Measurements from ENCODE around the gene NFATC1. TPM values are rescaled to one million over a fixed set of nuclear protein-coding genes. Genes with fewer than 3 reads are reported as not detected.

Gene NFATC1
- total RNA-seq, 4 donors from 2014 or later = 13.1 to 21.3 (median 16.2) TPM

GRCh38 chr18:79404567-79404910 is 8.8 kb downstream of the NFATC1 start:
- H3K27ac ChIP-seq = peak overlapping the region in 2 of 4 donors; percentile 86 to 95
- H3K4me3 ChIP-seq = no peak overlapping the region
- ATAC-seq = no peak
- peaks cover 0 to 6% of the 10 kb centered on the region in 2 donors for H3K36me3 ChIP-seq
- 89 to 100% methylated on average over 2 to 3 of the region's 12 CpGs for WGBS, 2 donors (ENCODE audit: low coverage in 1 of 2)
- no peaks in the 10 kb centered on the region for H3K27me3 ChIP-seq
- H3K4me1 ChIP-seq = peaks cover 0 to 57% (median 20%) of the 10 kb centered on the region in 3 donors
- H3K9me3 ChIP-seq = no peaks in the 10 kb centered on the region
- TF ChIP-seq CTCF (IDR thresholded peaks at IDR 0.05) (no peak), POLR2A (IDR thresholded peaks at IDR 0.05) (no peak), POLR2AphosphoS5 (IDR thresholded peaks at IDR 0.05) (no peak), EP300 (IDR thresholded peaks at IDR 0.05) (no peak)

- peaks cover 0 to 53% (median 18%) of the 10 kb centered on the region in 3 donors for H3K4me1 ChIP-seq
- peaks cover 0 to 8% of the 10 kb centered on the region in 2 donors for H3K36me3 ChIP-seq
- no peak for ATAC-seq
- peak overlapping the region in 3 of 4 donors; percentile 45 to 95 (median 86) for H3K27ac ChIP-seq
- 67 to 80% methylated on average over 3 to 16 of the region's 23 CpGs for WGBS, 2 donors (ENCODE audit: low coverage in 1 of 2)
- no peaks in the 10 kb centered on the region for H3K27me3 ChIP-seq
- no peaks in the 10 kb centered on the region for H3K9me3 ChIP-seq
- TF ChIP-seq CTCF (IDR thresholded peaks at IDR 0.05) = no peak
- TF ChIP-seq POLR2A (IDR thresholded peaks at IDR 0.05) = no peak
- no peak for TF ChIP-seq POLR2AphosphoS5 (IDR thresholded peaks at IDR 0.05)
- no peak for TF ChIP-seq EP300 (IDR thresholded peaks at IDR 0.05)
- no peak overlapping the region for H3K4me3 ChIP-seq
Measured at GRCh38 chr18:79405019-79405780, 9.5 kb downstream of the NFATC1 start.

GRCh38 chr18:79405781-79406575 is 10.2 kb downstream of the NFATC1 start:
- peaks cover 0 to 50% (median 18%) of the 10 kb centered on the region in 3 donors for H3K4me1 ChIP-seq
- 64 to 68% methylated on average over 18 to 22 of the region's 27 CpGs for WGBS, 2 donors (ENCODE audit: low coverage in 1 of 2)
- H3K4me3 ChIP-seq = peak overlapping the region in 1 of 2 donors; percentile 4
- no peaks in the 10 kb centered on the region for H3K9me3 ChIP-seq
- peak overlapping the region in 3 of 4 donors; percentile 45 to 95 (median 86) for H3K27ac ChIP-seq
- peaks cover 0 to 16% of the 10 kb centered on the region in 2 donors for H3K36me3 ChIP-seq
- no peaks in the 10 kb centered on the region for H3K27me3 ChIP-seq
- peak; percentile 14 for ATAC-seq
- no peak for TF ChIP-seq POLR2AphosphoS5 (IDR thresholded peaks at IDR 0.05)
- no peak for TF ChIP-seq CTCF (IDR thresholded peaks at IDR 0.05)
- no peak for TF ChIP-seq POLR2A (IDR thresholded peaks at IDR 0.05)
- TF ChIP-seq EP300 (IDR thresholded peaks at IDR 0.05) = no peak

- H3K27me3 ChIP-seq = no peaks in the 10 kb centered on the region
- no peaks in the 10 kb centered on the region for H3K9me3 ChIP-seq
- no peak for ATAC-seq
- no CpG with 5 or more reads among the region's 30 CpGs for WGBS, 2 donors (ENCODE audit: low coverage in 1 of 2)
- peaks cover 0 to 23% of the 10 kb centered on the region in 2 donors for H3K36me3 ChIP-seq
- peak overlapping the region in 1 of 4 donors; percentile 45 for H3K27ac ChIP-seq
- H3K4me3 ChIP-seq = no peak overlapping the region
- no peak for TF ChIP-seq EP300 (IDR thresholded peaks at IDR 0.05)
- TF ChIP-seq POLR2AphosphoS5 (IDR thresholded peaks at IDR 0.05) = no peak
- no peak for TF ChIP-seq POLR2A (IDR thresholded peaks at IDR 0.05)
- TF ChIP-seq CTCF (IDR thresholded peaks at IDR 0.05) = no peak
- H3K4me1 ChIP-seq = peaks cover 0 to 44% (median 18%) of the 10 kb centered on the region in 3 donors
Measured at GRCh38 chr18:79406708-79407107, 11.0 kb downstream of the NFATC1 start.
